Testis (tissue), 3 donors: ENCODE data around the gene GARS1. TPM values are rescaled to one million over a fixed set of nuclear protein-coding genes. Genes with fewer than 3 reads are reported as not detected.

Experiments
- DNase-seq: peaks from one replicate; pipeline ENCODE4 v3.0.0-alpha.2; 2019
- H3K27ac ChIP-seq, 2 donors: fragments of 200-600 bp; sonication (generic); one replicate each; pipeline ENCODE4 v1.5.1; 2019
- H3K27me3 ChIP-seq: fragments of 200-600 bp; sonication (generic); one replicate; pipeline ENCODE4 v1.5.1; 2019
- H3K36me3 ChIP-seq: fragments of 200-600 bp; sonication (generic); one replicate; pipeline ENCODE4 v1.5.1; 2017; ENCODE audit warnings: low read depth; ENCODE audit errors: missing control alignments
- H3K4me1 ChIP-seq: fragments of 200-600 bp; sonication (generic); one replicate; pipeline ENCODE4 v1.5.1; 2019
- H3K4me3 ChIP-seq, 2 donors: fragments of 200-600 bp; sonication (generic); one replicate each; pipeline ENCODE4 v1.5.1; 2017 to 2019
- H3K9me3 ChIP-seq: fragments of 200-600 bp; sonication (generic); one replicate; pipeline ENCODE4 v1.5.1; 2017
- POLR2A ChIP-seq: fragments of 450-650 bp; IDR thresholded peaks from one replicate; pipeline ENCODE4 v1.6.1; 2017; ENCODE audit warnings: antibody characterized with exemption, mild to moderate bottlenecking, moderate library complexity
- WGBS, 2 donors: methylation state at CpG; one replicate each; pipeline ENCODE4 v1.1.5; 2018; 5-methylcytosine and 5-hydroxymethylcytosine counted together
- intact Hi-C: fragments of 100-400 bp; cut with DNase I; formaldehyde crosslinking; loops from one replicate; pipeline ENCODE4 v1.15.1; 2023; ENCODE audit warnings: low total_unique reads
- polyA plus RNA-seq: library from polyadenylated mRNA; stranded (reverse); fragments of 350-450 nt; fragmentation: Illumina TruSeq; extraction: RNeasy Lipid Tissue Mini Kit (QIAGEN cat#74804); gene quantifications from one replicate; pipeline ENCODE4 v1.2.3, GENCODE V29; 2014; ENCODE audit warnings: low read depth, low replicate concordance; ENCODE audit not compliant: insufficient read depth
- total RNA-seq, 2 donors: library from RNA; depleted of rRNA; stranded (reverse); fragments of >200 nt; gene quantifications; one replicate each; pipeline ENCODE4 v1.2.3, GENCODE V29; 2016
- TF ChIP-seq, protein P1 (sequence below), 3 experiments: fragments of 450-650 bp in 2 of 3; fragments of 200-600 bp in 1 of 3; sonication (generic) in 1 of 3; IDR thresholded peaks; one replicate each; pipeline ENCODE4 v1.5.1; 2016 to 2019; ENCODE audit warnings: antibody characterized with exemption in 3 of 3, mild to moderate bottlenecking in 2 of 3, moderate library complexity in 1 of 3

Gene GARS1
- total and polyA plus RNA-seq, 3 donors from 2014 or later: 104 to 115 (median 110) TPM

DNA sequence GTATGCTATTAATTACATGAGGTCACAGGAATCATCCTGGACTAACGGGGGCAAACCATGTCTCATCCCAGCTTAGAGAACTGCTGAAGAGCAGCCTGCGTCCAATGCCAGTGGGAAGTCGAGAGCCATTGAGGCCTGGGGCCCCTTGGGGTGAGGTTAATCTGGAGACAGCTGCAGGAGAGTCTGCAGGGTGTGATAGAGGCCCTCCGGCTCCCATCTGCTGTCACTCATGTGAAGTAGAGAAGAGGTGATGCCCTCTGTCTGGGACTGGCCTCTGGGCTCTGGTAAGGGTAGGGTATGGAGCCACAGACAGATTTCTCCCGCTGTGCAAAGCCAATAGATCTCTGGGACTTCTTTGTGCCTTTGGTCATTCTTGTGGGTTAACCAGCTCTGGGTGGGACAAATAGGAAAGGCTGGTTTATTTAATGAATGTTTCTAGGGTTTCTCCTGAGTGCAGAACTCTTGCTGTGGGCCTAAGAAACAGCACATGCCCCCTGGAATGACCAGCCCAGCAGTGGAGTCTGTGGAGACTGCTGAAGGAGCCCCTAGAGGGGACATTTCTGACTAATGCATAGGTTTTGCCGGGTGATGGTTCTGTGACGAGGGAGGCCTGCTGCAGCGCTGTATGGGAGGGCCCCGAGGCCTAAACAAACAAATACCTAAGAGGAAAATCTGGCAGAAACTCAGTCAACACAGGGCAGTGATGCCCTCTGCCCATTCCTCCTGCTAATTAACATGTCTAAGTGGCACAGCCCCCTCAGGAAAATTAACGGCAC lies 53.1 kb downstream of the GARS1 start:
- no peak for DNase-seq
- no peak overlapping the region for H3K4me3 ChIP-seq
- no peak overlapping the region for H3K27ac ChIP-seq
- H3K4me1 ChIP-seq: no peaks in the 10 kb centered on the region
- intact Hi-C loops: no loop called here
- WGBS, 2 donors: 84 to 87% methylated on average over 8 to 10 of the region's 10 CpGs
- TF ChIP-seq POLR2A: no peak
- TF ChIP-seq, protein P1, sequence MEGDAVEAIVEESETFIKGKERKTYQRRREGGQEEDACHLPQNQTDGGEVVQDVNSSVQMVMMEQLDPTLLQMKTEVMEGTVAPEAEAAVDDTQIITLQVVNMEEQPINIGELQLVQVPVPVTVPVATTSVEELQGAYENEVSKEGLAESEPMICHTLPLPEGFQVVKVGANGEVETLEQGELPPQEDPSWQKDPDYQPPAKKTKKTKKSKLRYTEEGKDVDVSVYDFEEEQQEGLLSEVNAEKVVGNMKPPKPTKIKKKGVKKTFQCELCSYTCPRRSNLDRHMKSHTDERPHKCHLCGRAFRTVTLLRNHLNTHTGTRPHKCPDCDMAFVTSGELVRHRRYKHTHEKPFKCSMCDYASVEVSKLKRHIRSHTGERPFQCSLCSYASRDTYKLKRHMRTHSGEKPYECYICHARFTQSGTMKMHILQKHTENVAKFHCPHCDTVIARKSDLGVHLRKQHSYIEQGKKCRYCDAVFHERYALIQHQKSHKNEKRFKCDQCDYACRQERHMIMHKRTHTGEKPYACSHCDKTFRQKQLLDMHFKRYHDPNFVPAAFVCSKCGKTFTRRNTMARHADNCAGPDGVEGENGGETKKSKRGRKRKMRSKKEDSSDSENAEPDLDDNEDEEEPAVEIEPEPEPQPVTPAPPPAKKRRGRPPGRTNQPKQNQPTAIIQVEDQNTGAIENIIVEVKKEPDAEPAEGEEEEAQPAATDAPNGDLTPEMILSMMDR (IDR thresholded peaks at IDR 0.05): no peak
- H3K27me3 ChIP-seq: no peaks in the 10 kb centered on the region
- no peaks in the 10 kb centered on the region for H3K9me3 ChIP-seq
- H3K36me3 ChIP-seq: no peaks in the 10 kb centered on the region

DNA sequence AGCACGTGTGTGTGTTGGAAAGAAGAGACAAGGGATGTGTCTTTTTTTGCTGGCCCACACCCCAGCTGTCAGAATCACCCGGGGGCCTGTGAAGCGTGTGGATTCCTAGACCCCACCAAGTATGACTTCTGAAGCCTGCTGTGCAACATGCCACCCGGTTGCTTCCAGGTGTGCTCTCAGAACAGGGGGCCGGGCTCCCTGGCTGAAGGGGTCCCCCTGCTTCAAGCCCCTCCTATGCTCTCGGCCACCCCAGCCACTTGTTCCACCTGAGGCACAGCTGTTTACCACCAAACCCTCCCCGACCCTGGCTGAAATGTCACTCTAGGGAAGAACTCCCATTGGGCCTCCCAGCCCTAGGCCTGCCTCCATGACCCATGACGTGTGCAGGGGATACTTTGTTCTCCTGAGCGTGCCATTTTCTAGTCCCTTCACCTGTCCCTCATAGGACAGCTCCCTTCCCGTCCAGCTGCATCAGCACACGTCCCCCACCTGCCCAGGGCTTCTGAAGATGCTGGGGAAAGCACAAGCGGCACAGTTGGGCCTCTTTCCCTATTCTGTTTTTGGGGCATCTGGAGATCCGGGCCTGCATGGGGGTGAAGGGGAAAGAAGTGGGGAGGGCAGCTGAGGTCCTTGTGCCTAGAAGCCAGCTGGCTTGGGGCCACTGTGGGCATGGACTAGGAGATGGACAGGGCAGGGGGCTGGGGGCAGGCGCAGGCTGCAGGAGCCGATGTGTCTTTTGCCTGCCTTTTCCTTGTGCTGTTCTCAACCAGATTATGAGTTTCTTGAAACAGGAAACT lies 54.3 kb downstream of the GARS1 start:
- intact Hi-C loops: no loop called here
- no peaks in the 10 kb centered on the region for H3K9me3 ChIP-seq
- H3K27ac ChIP-seq: no peak overlapping the region
- DNase-seq: no peak
- H3K36me3 ChIP-seq: no peaks in the 10 kb centered on the region
- WGBS, 2 donors: 94% methylated on average over 14 to 15 of the region's 15 CpGs
- H3K4me3 ChIP-seq: no peak overlapping the region
- no peaks in the 10 kb centered on the region for H3K27me3 ChIP-seq
- no peaks in the 10 kb centered on the region for H3K4me1 ChIP-seq
- TF ChIP-seq, protein P1 (IDR thresholded peaks at IDR 0.05): no peak
- no peak for TF ChIP-seq POLR2A

- no peaks in the 10 kb centered on the region for H3K4me1 ChIP-seq
- intact Hi-C loops: no loop called here
- no peak overlapping the region for H3K27ac ChIP-seq
- no peaks in the 10 kb centered on the region for H3K27me3 ChIP-seq
- TF ChIP-seq, protein P1 (IDR thresholded peaks at IDR 0.05): no peak
- TF ChIP-seq POLR2A: no peak
- 87 to 89% methylated on average over 13 of the region's 13 CpGs for WGBS, 2 donors
- no peak for DNase-seq
- no peaks in the 10 kb centered on the region for H3K36me3 ChIP-seq
- no peak overlapping the region for H3K4me3 ChIP-seq
- H3K9me3 ChIP-seq: no peaks in the 10 kb centered on the region
These were observed 55.2 kb downstream of the GARS1 start for GRCh38 chr7:30649717-30650420.

DNA sequence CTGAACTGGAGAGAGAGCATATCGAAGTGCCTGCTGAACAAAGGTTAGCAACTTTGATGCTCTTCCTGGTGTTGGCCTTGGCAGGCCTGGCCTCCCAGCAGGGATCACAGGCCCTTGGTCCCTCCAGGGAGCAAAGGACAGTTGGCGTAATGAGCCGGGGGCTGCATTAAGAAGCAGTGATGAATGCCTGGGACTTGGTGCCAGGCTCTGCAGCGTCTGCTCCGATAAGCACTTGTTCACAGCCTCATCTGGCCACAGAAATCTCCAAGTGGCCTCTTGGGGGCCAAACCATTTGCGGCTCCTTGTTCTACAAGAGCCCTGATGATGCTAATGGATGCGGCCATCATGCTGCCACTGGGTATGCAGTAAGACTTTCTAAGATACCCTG lies 55.7 kb downstream of the GARS1 start:
- H3K9me3 ChIP-seq: no peaks in the 10 kb centered on the region
- no peak for DNase-seq
- no peaks in the 10 kb centered on the region for H3K36me3 ChIP-seq

More for the DNA sequence above, 55.7 kb downstream of the GARS1 start:
- TF ChIP-seq, protein P1 (IDR thresholded peaks at IDR 0.05): no peak
- TF ChIP-seq POLR2A: no peak
- H3K27ac ChIP-seq: no peak overlapping the region
- no peaks in the 10 kb centered on the region for H3K27me3 ChIP-seq
- H3K4me3 ChIP-seq: no peak overlapping the region
- intact Hi-C loops: no loop called here
- no peaks in the 10 kb centered on the region for H3K4me1 ChIP-seq
- WGBS, 2 donors: 87 to 96% methylated on average over 7 of the region's 7 CpGs
